Nephron (organoid): Measurements from ENCODE around the gene MBNL3.

Source experiments
- H3K27ac Mint-ChIP-seq, 3 experiments: 2 replicates each; pipeline ENCODE4 v1.8.0; 2020; ENCODE audit warnings: mixed read lengths in 3 of 3, mild to moderate bottlenecking in 2 of 3, moderate library complexity in 1 of 3
- H3K27me3 Mint-ChIP-seq: 2 replicates; pipeline ENCODE4 v1.8.0; 2021; ENCODE audit warnings: low read depth, mild to moderate bottlenecking, moderate library complexity, mixed read lengths
- H3K36me3 Mint-ChIP-seq: 2 replicates; pipeline ENCODE4 v1.8.0; 2020; ENCODE audit warnings: low read depth, mixed read lengths
- H3K4me1 Mint-ChIP-seq: 2 replicates; pipeline ENCODE4 v1.8.0; 2020; ENCODE audit warnings: mixed read lengths
- H3K4me3 Mint-ChIP-seq, 3 experiments: 2 replicates each; pipeline ENCODE4 v1.8.0; 2020; ENCODE audit warnings: mild to moderate bottlenecking in 3 of 3, mixed read lengths in 3 of 3, moderate library complexity in 2 of 3
- H3K9me3 Mint-ChIP-seq: 2 replicates; pipeline ENCODE4 v1.8.0; 2020; ENCODE audit warnings: mixed read lengths
- CTCF ChIP-seq, 3 experiments: fragments of 200-600 bp; sonication (generic); IDR thresholded peaks; one replicate each; pipeline ENCODE4 v1.5.0; 2021; ENCODE audit warnings: antibody characterized with exemption in 3 of 3; ENCODE audit not compliant: unreplicated experiment in 3 of 3

The MBNL3 gene

GRCh38 chrX:132367984-132368383 lies 120.9 kb downstream of the MBNL3 start:
- H3K36me3 Mint-ChIP-seq = peaks cover 4% of the 10 kb centered on the region
- H3K27ac Mint-ChIP-seq = no peak overlapping the region
- H3K27me3 Mint-ChIP-seq = no peaks in the 10 kb centered on the region
- no peak for TF ChIP-seq CTCF (IDR thresholded peaks at IDR 0.05; ENCODE audit: unreplicated experiment in 3 of 3)
- H3K4me3 Mint-ChIP-seq = no peak overlapping the region
- peaks cover 6% of the 10 kb centered on the region for H3K4me1 Mint-ChIP-seq
- H3K9me3 Mint-ChIP-seq = no peaks in the 10 kb centered on the region

GRCh38 chrX:132367314-132367713 lies 121.5 kb downstream of the MBNL3 start:
- no peak overlapping the region for H3K27ac Mint-ChIP-seq
- TF ChIP-seq CTCF (IDR thresholded peaks at IDR 0.05; ENCODE audit: unreplicated experiment in 3 of 3) = no peak
- no peaks in the 10 kb centered on the region for H3K27me3 Mint-ChIP-seq
- no peaks in the 10 kb centered on the region for H3K9me3 Mint-ChIP-seq
- H3K4me3 Mint-ChIP-seq = no peak overlapping the region
- peaks cover 4% of the 10 kb centered on the region for H3K36me3 Mint-ChIP-seq
- H3K4me1 Mint-ChIP-seq = peaks cover 6% of the 10 kb centered on the region

DNA sequence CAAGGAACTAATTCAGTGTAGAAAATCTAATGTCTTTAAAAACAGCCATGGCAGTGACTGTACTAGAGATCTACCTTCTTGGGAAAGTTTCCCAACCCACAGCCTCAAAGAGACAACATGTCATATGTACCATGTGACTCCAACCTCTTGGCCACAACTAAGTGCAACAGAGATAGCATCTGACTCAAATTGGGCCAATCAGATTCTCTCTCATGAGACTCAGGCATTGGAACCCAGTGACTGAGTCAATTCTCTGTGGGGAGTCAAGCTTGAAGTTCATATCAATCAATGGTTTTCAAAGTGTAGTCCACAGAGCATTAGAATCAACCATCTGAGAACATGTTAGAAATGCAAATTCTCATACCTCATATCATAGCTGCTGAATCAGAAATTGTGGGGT lies 123.3 kb downstream of the MBNL3 start:
- TF ChIP-seq CTCF (IDR thresholded peaks at IDR 0.05; ENCODE audit: unreplicated experiment in 3 of 3) = no peak
- Mint-ChIP-seq H3K9me3 (no peaks in the 10 kb centered on the region), H3K27ac (no peak overlapping the region)

GRCh38 chrX:132364313-132364712 lies 124.5 kb downstream of the MBNL3 start:
- TF ChIP-seq CTCF (IDR thresholded peaks at IDR 0.05; ENCODE audit: unreplicated experiment in 3 of 3) = no peak
- Mint-ChIP-seq H3K27ac (no peak overlapping the region), H3K36me3 (peaks cover 4% of the 10 kb centered on the region), H3K4me1 (peaks cover under 1% of the 10 kb centered on the region), H3K4me3 (no peak overlapping the region), H3K27me3 (no peaks in the 10 kb centered on the region), H3K9me3 (no peaks in the 10 kb centered on the region)

More for the DNA sequence above, 123.3 kb downstream of the MBNL3 start:
- peaks cover 6% of the 10 kb centered on the region for H3K4me1 Mint-ChIP-seq
- no peak overlapping the region for H3K4me3 Mint-ChIP-seq
- H3K27me3 Mint-ChIP-seq = no peaks in the 10 kb centered on the region
- peaks cover 4% of the 10 kb centered on the region for H3K36me3 Mint-ChIP-seq

DNA sequence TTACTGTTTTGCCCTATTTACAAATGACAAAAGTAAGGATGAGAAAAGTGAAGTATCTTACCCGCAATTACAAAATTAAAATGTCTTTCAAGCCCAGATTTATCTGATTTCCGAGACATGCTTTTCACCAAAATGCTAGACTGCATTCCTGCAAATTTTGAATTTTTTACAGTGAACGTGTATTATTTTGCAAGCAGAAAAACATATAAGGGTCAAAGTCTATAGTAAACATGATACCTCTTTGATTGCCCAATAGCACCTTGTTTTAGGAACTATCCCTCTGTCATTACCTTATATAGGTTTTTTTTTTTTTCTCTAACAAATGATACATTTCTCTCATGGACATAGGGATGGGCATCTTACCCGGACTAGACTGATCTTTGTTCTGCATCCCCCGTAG lies 135.4 kb downstream of the MBNL3 start:
- Mint-ChIP-seq H3K4me3 (no peak overlapping the region), H3K27ac (no peak overlapping the region), H3K36me3 (no peaks in the 10 kb centered on the region), H3K4me1 (no peaks in the 10 kb centered on the region), H3K27me3 (no peaks in the 10 kb centered on the region), H3K9me3 (peaks cover 9% of the 10 kb centered on the region)
- TF ChIP-seq CTCF (IDR thresholded peaks at IDR 0.05; ENCODE audit: unreplicated experiment in 3 of 3) = no peak

- no peak for TF ChIP-seq CTCF (IDR thresholded peaks at IDR 0.05; ENCODE audit: unreplicated experiment in 3 of 3)
- no peak overlapping the region for H3K4me3 Mint-ChIP-seq
Observed at GRCh38 chrX:132336172-132336571, 152.7 kb downstream of the MBNL3 start.

More at GRCh38 chrX:132336172-132336571, 152.7 kb downstream of the MBNL3 start:
- H3K9me3 Mint-ChIP-seq = peaks cover 8% of the 10 kb centered on the region
- no peak overlapping the region for H3K27ac Mint-ChIP-seq
- H3K27me3 Mint-ChIP-seq = no peaks in the 10 kb centered on the region
- H3K36me3 Mint-ChIP-seq = no peaks in the 10 kb centered on the region
- H3K4me1 Mint-ChIP-seq = no peaks in the 10 kb centered on the region
